C4-2B (cell line): ENCODE results near the gene FGF21.

ENCODE experiments used
- H3K27ac ChIP-seq: fragments of 450-650 bp; 2 replicates; pipeline ENCODE4 v1.5.1; 2017
- ZFX ChIP-seq: fragments of 450-650 bp; IDR thresholded peaks from 2 replicates; pipeline ENCODE4 v1.6.1; 2017
- TF ChIP-seq, protein P1 (sequence below): fragments of 450-650 bp; conservative IDR thresholded peaks from 2 replicates; pipeline ENCODE4 v1.5.1; 2017; ENCODE audit warnings: mild to moderate bottlenecking

FGF21 gene

DNA sequence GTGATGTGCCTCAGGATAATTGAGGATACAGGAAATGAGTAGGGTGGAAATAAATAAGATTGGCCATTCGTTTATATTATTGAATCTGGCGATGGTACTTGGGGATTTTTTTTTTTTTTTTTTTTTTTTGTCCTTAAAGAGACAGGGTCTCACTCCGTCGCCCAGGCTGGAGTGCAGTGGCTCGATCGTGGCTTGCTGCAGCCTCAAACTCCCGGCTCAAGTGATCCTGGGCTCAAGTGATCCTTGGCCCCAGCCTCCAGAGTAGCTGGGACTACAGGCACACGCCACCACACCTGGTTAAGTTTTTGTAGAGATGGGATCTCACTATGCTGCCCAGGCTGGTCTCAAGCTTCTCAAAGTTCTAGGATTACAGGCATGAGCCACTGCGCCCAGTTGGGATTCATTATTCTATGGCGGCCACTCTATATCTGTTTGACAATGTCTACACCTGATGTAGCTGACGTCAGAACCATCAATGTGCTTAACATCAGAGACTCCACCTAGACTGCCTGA, 33.1 kb upstream of the FGF21 start:
- H3K27ac ChIP-seq = no peak overlapping the region
- no peak for TF ChIP-seq ZFX
- TF ChIP-seq, protein P1, sequence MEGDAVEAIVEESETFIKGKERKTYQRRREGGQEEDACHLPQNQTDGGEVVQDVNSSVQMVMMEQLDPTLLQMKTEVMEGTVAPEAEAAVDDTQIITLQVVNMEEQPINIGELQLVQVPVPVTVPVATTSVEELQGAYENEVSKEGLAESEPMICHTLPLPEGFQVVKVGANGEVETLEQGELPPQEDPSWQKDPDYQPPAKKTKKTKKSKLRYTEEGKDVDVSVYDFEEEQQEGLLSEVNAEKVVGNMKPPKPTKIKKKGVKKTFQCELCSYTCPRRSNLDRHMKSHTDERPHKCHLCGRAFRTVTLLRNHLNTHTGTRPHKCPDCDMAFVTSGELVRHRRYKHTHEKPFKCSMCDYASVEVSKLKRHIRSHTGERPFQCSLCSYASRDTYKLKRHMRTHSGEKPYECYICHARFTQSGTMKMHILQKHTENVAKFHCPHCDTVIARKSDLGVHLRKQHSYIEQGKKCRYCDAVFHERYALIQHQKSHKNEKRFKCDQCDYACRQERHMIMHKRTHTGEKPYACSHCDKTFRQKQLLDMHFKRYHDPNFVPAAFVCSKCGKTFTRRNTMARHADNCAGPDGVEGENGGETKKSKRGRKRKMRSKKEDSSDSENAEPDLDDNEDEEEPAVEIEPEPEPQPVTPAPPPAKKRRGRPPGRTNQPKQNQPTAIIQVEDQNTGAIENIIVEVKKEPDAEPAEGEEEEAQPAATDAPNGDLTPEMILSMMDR = no peak

DNA sequence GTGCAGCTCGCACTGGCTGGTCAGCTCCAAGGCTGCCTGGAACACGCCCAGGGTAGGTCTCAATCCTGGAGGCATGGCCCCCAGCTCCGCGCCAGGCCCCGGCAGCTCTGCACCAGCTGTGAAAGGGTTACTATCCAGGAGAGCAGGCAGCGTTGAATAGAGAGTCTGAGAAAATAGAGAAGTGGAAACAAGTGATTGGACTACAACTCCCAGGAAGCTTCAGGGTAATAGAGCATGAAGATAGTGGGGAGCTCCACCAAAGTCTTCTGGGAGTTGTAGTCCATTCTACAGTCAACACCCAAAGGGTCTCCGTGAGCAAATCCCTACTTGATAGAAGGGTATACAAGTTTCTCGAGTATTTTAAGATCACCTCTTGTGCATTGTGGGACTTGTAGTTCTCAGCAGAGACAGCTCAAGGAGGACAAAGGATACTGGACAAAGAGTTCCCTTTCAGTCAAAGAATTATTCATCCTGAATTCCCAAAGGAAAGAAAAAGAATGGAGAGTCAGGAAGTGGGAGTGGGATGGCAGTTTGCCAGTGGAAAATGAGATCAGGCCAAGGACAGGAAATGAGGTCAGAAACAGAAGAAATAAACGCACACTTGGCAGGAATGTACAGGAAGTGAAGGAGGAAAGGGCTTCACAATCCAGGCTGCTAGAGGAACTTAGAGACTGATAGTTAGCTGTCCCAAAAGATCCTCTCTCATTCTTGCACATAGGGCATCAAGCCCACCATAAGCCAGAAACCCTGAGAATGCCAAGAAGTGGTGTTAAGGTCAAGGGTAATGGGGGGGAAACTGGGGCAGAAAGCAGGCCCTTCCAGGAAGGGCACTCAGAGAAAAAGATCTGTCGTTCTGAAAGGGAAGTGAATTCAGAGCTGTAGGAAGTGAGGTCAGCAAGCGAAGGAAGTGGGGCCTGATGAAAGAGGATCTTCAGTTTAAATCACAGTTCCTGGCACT, 30.2 kb upstream of the FGF21 start:
- TF ChIP-seq ZFX = no peak
- TF ChIP-seq, protein P1 = no peak
- no peak overlapping the region for H3K27ac ChIP-seq

DNA sequence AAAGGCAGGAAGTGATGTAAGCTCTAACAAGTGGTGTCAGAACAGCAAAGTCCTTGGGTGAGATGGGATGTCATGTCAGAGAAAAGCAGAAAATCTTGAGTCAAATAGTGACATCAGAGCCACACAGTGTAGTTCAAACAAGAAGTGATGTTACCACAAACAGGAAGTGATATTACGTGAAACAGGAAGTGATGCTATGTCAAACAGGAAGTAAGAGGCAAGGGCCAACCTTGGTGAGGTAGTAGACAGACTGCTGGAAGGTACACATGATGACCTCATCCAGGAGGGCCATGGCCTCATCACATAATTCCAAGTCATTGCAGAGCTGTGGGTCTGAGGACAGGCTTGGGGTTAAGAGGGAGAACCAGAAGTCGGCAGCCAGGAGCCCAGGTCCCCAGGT, 28.8 kb upstream of the FGF21 start:
- TF ChIP-seq, protein P1 = no peak
- no peak for TF ChIP-seq ZFX
- H3K27ac ChIP-seq = no peak overlapping the region

DNA sequence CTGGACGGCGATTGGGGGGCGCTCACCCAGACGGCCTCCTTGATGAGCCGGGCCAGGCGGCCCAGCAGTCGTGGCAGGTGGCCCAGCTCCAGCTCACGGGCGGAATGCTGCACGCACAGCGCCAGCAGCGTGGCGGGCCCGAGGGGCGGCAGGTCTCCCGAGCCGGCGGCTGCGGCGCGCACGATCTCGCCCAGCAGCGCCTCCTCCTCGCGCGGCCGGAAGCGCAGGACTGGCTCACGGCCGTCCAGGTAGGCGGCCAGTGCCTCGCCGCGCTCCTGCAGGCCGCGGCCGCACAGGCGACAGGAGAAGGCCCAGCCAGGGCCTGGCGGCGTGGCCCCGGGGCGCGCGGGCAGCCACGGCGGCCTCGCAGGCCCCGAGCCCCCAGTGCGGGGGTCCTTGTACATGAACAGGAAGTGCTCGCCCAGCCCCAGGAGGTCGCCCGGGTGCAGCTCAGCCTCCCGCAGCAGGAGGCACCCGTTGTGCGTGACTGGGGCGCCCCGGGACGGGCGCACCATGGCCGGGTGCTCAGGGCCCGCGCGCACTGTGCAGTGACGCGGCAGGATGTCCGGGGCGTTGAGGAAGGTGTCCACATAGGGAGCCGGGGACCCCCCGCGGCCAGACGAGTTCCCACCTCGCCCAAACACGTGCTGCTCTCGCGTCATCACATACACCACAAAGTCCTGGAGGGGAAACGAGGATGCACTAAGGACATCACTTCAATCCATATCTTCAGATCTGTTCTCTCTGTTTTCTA, 26.2 kb upstream of the FGF21 start:
- no peak for TF ChIP-seq ZFX
- TF ChIP-seq, protein P1 = no peak
- H3K27ac ChIP-seq = no peak overlapping the region

DNA sequence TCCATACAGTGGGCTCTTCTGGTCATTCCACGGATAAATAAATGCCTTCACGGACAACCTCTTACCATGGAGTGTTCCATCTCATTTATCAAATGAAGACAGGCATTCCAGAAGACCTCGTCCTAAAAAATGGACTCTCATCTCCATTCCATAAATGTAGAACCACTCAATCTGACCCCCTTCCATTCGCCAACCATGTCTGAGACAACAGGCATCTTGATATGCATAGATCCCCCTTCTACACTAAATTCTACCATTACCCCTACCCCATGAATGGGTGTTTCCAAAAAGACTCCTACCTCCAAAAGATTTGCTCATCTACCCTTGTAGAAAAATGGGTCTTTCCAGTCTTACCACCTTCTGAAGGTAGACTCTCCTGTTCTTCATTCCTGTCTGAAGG, 23.9 kb upstream of the FGF21 start:
- H3K27ac ChIP-seq = no peak overlapping the region
- TF ChIP-seq, protein P1 = no peak
- no peak for TF ChIP-seq ZFX

DNA sequence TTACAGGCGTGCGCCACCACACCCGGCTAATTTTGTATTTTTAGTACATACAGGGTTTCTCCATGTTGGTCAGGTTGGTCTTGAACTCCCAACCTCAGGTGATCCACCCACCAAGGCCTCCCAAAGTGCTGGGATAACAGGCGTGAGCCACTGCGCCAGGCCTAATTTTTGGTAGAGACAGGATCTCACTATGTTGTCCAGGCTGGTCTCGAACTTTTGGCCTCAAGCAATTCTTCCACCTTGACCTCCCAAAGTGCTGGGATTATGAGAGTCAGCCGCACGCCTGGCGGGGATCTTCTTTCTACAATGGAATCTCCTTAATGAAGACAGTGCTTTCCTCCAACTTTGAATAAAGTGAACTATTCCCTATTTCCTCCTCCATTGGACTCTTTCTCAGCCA, 20.7 kb upstream of the FGF21 start:
- TF ChIP-seq, protein P1 = no peak
- no peak for TF ChIP-seq ZFX
- H3K27ac ChIP-seq = no peak overlapping the region

DNA sequence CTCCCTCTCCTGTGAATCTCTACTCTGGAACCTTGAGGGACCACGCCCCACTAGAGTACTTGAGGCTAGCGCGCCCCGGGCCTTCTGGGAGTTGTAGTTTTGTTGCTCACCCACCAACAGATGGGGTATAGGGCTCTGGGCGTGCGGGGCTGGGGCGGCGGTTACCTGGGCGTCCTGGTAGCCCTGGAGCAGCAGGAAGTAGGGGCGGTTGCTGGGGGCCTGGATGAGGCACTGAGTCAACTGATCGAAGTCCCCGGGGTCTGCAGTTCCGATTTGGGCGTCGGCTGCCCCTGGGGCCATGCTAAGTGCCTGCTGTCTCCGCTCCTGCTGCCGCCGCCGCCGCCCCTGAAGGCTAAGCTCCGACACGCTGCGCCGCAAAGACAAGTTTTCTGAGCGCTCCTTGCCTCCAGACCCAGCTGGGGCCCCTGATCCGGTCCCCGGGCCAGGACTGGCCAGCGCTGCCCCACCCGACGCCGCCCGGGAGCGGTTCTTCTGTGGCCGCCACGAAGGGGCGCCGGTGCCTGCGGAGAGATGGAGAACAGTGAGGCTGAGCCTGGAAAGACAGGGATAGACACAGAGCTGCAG, 20.2 kb upstream of the FGF21 start:
- TF ChIP-seq, protein P1 = no peak
- no peak for TF ChIP-seq ZFX
- H3K27ac ChIP-seq = no peak overlapping the region
